ENCODE data around the gene CSNK1E. TPM values are rescaled to one million over a fixed set of nuclear protein-coding genes. Genes with fewer than 3 reads are reported as not detected.

Gene CSNK1E
- total RNA-seq, 4 donors from 2014 or later: 142 to 258 (median 163) TPM

DNA sequence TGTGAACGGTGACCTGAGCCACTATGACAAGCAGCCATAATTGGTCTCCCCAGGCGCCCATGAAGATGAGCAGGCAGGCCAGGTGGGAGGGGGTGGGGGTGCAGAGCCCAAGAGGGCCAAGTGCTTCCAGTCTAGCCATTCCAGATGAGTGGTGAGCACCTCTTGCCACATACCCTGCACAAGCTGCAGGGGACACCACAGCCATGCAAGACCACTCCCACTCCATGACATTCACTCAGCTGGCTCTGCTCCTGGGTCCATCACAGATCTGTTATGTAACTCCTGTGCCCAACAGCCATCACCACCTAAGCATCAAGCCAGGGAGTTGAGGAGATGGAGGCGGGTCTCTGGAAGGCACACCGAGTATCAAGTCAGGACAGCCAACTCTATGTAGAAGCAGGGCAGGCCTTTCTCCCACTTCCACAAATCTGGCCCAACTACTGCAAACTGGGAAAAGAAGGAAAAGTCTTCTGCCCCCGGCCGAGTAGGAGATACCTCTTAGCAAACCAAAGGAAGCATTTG, 52.9 kb downstream of the CSNK1E start:
- WGBS, 2 donors: 72 to 84% methylated on average over 5 to 6 of the region's 6 CpGs
- no peak for TF ChIP-seq POLR2A (IDR thresholded peaks at IDR 0.05)
- no peak overlapping the region for H3K4me3 ChIP-seq (ENCODE audit: low read depth, poor library complexity, severe bottlenecking)
- intact Hi-C loops (cut with DNase I; ENCODE audit: low total_unique reads): no loop called here
- no peak for DNase-seq (ENCODE audit: low spot score in 2 of 2)

DNA sequence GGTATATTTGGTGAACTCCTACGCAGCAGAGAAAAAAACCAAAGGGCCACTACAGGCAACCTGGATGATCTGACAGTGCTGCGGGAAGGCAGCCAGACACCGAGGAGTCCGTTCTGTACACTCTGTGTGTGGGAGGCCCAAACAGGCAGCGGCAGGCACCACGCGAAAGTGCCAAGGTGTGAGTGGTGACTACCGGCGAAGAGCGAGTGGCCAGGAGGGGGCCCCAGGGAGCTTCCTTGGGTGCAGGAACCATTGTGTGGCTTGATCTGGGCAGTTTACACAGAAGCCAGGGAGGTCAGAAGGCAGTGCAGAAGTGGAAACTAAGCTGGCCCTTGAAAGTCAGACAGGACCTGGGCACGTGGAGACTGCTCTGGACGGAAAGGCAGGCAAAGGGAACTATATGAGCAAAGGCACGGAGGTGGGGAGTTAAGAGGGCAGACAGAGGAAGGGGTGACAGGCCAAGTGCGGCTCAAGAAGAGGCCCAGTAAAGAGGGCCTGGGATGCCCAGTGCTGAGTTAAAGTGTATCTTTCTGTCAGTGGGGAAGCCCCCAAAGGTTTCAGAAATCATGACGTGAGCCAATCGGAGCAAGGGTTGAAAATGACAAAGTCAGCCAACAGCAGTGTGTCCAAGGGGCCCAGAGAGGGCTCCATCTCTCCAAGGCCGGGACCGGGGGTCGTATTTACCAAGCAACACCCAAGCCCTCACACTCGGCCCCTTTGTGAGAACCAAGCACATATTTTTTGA, 55.0 kb downstream of the CSNK1E start:
- TF ChIP-seq POLR2A (IDR thresholded peaks at IDR 0.05): no peak
- TF ChIP-seq, protein P1, sequence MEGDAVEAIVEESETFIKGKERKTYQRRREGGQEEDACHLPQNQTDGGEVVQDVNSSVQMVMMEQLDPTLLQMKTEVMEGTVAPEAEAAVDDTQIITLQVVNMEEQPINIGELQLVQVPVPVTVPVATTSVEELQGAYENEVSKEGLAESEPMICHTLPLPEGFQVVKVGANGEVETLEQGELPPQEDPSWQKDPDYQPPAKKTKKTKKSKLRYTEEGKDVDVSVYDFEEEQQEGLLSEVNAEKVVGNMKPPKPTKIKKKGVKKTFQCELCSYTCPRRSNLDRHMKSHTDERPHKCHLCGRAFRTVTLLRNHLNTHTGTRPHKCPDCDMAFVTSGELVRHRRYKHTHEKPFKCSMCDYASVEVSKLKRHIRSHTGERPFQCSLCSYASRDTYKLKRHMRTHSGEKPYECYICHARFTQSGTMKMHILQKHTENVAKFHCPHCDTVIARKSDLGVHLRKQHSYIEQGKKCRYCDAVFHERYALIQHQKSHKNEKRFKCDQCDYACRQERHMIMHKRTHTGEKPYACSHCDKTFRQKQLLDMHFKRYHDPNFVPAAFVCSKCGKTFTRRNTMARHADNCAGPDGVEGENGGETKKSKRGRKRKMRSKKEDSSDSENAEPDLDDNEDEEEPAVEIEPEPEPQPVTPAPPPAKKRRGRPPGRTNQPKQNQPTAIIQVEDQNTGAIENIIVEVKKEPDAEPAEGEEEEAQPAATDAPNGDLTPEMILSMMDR (IDR thresholded peaks at IDR 0.05): no peak
- H3K4me3 ChIP-seq (ENCODE audit: low read depth, poor library complexity, severe bottlenecking): no peak overlapping the region
- no peak for DNase-seq (ENCODE audit: low spot score in 2 of 2)
- WGBS, 2 donors: 60 to 63% methylated on average over 19 to 20 of the region's 20 CpGs
- intact Hi-C loops (cut with DNase I; ENCODE audit: low total_unique reads): no loop called here

DNA sequence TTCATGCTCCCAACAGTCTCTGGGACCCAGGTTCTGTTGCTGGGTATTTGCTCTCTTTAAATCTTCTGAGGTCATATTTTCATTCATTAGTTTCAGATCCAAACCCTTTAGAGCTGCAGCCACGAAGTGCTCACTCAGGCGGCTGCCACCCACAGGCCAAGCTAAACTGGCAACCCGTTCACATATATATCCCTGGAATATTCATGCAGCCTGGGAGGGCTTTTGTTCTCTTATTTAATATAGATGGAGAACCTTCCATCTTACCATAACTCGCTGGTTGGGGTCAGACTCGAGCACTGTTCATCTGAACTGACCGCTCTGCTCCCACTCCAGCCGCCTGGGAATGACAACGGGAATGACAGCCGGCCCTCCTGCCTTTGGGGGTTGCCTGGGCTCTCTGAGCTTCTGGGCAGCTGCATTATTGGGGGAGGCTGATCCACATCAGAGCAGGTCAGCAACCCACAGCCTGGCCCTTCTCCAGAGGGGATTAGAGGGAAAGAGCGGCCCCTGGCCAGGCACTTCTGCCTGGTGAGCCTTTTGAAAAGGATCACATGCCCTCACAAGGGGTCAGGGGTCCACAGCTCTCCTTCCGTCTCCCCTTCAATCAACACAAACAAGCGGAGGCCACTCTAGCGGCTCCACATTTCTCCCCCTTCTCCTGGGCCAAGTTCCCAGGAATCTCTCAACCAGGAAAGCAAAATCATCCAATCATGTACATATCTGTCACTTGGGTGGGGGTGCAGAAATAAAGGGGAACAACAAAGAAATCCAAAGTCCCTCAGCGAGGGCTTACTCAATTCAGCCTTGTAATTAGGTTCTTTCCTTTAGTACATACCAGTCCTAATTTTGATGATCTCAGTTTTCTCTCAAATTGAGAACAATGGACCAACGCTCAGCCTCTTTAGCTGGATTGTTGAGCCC, 56.2 kb downstream of the CSNK1E start:
- 52 to 66% methylated on average over 15 of the region's 15 CpGs for WGBS, 2 donors
- no peak overlapping the region for H3K4me3 ChIP-seq (ENCODE audit: low read depth, poor library complexity, severe bottlenecking)
- intact Hi-C loops (cut with DNase I; ENCODE audit: low total_unique reads): no loop called here
- DNase-seq (ENCODE audit: low spot score in 2 of 2): no peak
- no peak for TF ChIP-seq POLR2A (IDR thresholded peaks at IDR 0.05)
- TF ChIP-seq, protein P1 (IDR thresholded peaks at IDR 0.05): no peak

DNA sequence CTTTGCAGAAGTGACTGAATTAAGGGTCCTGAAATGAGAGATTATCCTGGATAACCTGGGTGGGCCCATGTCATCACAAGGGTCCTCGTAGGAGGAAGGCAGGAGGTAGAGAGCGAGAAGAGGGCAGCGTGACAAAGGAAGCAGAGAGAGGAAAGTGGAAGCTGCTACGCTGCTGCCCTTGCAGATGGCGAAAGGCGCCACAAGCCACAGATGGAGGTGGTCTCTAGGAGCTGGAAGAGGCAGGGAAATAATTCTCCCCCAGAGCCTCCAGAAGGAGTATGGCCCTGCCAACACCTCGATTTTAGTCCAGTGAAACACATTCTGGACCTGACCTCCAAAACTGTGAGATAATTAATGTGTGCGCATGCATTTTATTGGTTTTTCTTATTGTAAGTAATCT, 57.9 kb downstream of the CSNK1E start:
- TF ChIP-seq, protein P1 (IDR thresholded peaks at IDR 0.05): no peak
- no peak for TF ChIP-seq POLR2A (IDR thresholded peaks at IDR 0.05)
- 67 to 83% methylated on average over 8 of the region's 8 CpGs for WGBS, 2 donors
- intact Hi-C loops (cut with DNase I; ENCODE audit: low total_unique reads): no loop called here

DNA sequence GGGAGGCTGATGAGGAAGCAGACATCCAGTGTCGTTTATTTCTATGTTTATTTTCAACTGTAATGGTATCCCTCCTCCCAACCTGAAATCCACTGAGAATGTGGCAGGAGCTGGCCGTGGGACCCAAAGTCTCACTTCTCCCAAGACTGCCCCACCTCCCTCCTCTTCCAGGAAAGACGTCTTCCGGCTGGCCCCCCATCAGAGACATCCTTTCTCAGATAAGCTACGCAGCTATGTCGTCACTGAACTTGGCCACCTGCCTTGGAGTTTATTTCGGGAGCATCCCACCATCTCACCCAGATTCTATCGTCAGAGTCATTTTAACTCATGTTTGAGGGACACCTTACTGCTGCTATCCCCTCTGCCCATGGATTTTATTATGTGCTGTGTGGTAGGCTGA, 58.3 kb downstream of the CSNK1E start:
- 58 to 74% methylated on average over 8 of the region's 8 CpGs for WGBS, 2 donors
- TF ChIP-seq, protein P1 (IDR thresholded peaks at IDR 0.05): no peak
- no peak for TF ChIP-seq POLR2A (IDR thresholded peaks at IDR 0.05)
- H3K4me3 ChIP-seq (ENCODE audit: low read depth, poor library complexity, severe bottlenecking): no peak overlapping the region
- no peak for DNase-seq (ENCODE audit: low spot score in 2 of 2)
- intact Hi-C loops (cut with DNase I; ENCODE audit: low total_unique reads): no loop called here

More for the DNA sequence above, 57.9 kb downstream of the CSNK1E start:
- no peak overlapping the region for H3K4me3 ChIP-seq (ENCODE audit: low read depth, poor library complexity, severe bottlenecking)
- DNase-seq (ENCODE audit: low spot score in 2 of 2): no peak
